Stimulated activated naive CD4-positive, alpha-beta T cell treated with Interleukin-2 at 50 U/mL for 16 hours (primary cell): ENCODE results near the gene KLF15.

Experiments
- DNase-seq: peaks from one replicate; lab custom pipeline; 2025; lab: John Stamatoyannopoulos, UW

The KLF15 gene

GRCh38 chr3:126360714-126361060 is 3.5 kb upstream of the KLF15 start:
- no peak for DNase-seq

- DNase-seq: no peak
Measured at GRCh38 chr3:126360046-126360713, 3.0 kb upstream of the KLF15 start.

- no peak for DNase-seq
Measured at GRCh38 chr3:126358816-126359181, 1.6 kb upstream of the KLF15 start.

GRCh38 chr3:126358038-126358815 is 1.0 kb upstream of the KLF15 start:
- DNase-seq: no peak

GRCh38 chr3:126356373-126357264 is 589 bp downstream of the KLF15 start:
- no peak for DNase-seq

GRCh38 chr3:126355777-126356372 is 1.3 kb downstream of the KLF15 start:
- DNase-seq: no peak

GRCh38 chr3:126355251-126355650 is 2.0 kb downstream of the KLF15 start:
- DNase-seq: no peak

GRCh38 chr3:126354776-126355175 is 2.4 kb downstream of the KLF15 start:
- no peak for DNase-seq

GRCh38 chr3:126353694-126354321 is 3.4 kb downstream of the KLF15 start:
- DNase-seq: no peak

GRCh38 chr3:126352476-126353454 is 4.4 kb downstream of the KLF15 start:
- no peak for DNase-seq

GRCh38 chr3:126351771-126352475 is 5.3 kb downstream of the KLF15 start:
- DNase-seq: no peak

GRCh38 chr3:126351086-126351770 is 6.0 kb downstream of the KLF15 start:
- DNase-seq: no peak

- DNase-seq: no peak
Measured at GRCh38 chr3:126350502-126351085, 6.6 kb downstream of the KLF15 start.

GRCh38 chr3:126349611-126350501 is 7.4 kb downstream of the KLF15 start:
- no peak for DNase-seq

- DNase-seq: no peak
Measured at GRCh38 chr3:126349071-126349470, 8.1 kb downstream of the KLF15 start.

- no peak for DNase-seq
Measured at GRCh38 chr3:126348308-126348920, 8.8 kb downstream of the KLF15 start.

- DNase-seq: no peak
Measured at GRCh38 chr3:126347543-126348161, 9.6 kb downstream of the KLF15 start.
